Ishikawa (cell line): ENCODE data around the gene PWP1.

Experiments
- CEBPB ChIP-seq: IDR thresholded peaks from 2 replicates; pipeline ENCODE4 v1.6.1; 2012
- CREB1 ChIP-seq: IDR thresholded peaks from 2 replicates; pipeline ENCODE4 v1.6.1; 2012; ENCODE audit warnings: low read depth
- EGR1 ChIP-seq: IDR thresholded peaks from 2 replicates; pipeline ENCODE4 v1.6.1; 2012
- EP300 ChIP-seq: IDR thresholded peaks from 2 replicates; pipeline ENCODE4 v1.6.1; 2012; ENCODE audit warnings: borderline replicate concordance
- FOXM1 ChIP-seq: IDR thresholded peaks from 2 replicates; pipeline ENCODE4 v1.6.1; 2012; ENCODE audit warnings: low read depth, borderline replicate concordance
- NFIC ChIP-seq: IDR thresholded peaks from 2 replicates; pipeline ENCODE4 v1.6.1; 2012
- RAD21 ChIP-seq: IDR thresholded peaks from 2 replicates; pipeline ENCODE4 v1.6.1; 2012; ENCODE audit warnings: low read depth
- TAF1 ChIP-seq: IDR thresholded peaks from 2 replicates; pipeline ENCODE4 v1.6.1; 2012; ENCODE audit warnings: low read depth, mild to moderate bottlenecking
- TEAD4 ChIP-seq: IDR thresholded peaks from 2 replicates; pipeline ENCODE4 v1.6.1; 2012
- YY1 ChIP-seq: IDR thresholded peaks from 2 replicates; pipeline ENCODE4 v1.6.1; 2012; ENCODE audit warnings: low read depth
- ZBTB7A ChIP-seq: IDR thresholded peaks from 2 replicates; pipeline ENCODE4 v1.6.1; 2012; ENCODE audit warnings: low read depth
- TF ChIP-seq, protein P1 (sequence below): IDR thresholded peaks from 2 replicates; pipeline ENCODE4 v1.6.1; 2012; ENCODE audit warnings: low read depth, mild to moderate bottlenecking
- TF ChIP-seq, protein P2 (sequence below): IDR thresholded peaks from 2 replicates; pipeline ENCODE4 v1.6.1; 2012

DNA sequence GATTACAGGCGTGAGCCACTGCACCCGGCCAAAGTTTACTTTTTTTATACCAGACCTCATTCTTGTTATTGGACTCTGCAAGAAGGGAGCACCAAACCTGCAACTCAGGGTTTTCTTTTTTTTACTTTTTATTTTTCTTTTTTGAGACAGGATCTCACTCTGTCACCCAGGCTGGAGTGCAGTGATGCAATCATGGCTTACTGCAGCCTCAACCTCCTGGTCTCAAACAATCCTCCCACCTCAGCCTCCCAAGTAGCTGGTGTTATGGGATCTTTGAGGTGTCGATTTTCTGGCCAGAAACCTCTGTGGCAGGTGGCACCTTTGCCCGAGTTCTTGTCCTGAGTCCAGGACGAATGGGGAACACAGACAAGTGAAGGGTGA lies 4.2 kb upstream of the PWP1 start:
- TF ChIP-seq TAF1, result no peak
- TF ChIP-seq YY1, result no peak
- no peak for TF ChIP-seq EP300
- TF ChIP-seq, protein P1, sequence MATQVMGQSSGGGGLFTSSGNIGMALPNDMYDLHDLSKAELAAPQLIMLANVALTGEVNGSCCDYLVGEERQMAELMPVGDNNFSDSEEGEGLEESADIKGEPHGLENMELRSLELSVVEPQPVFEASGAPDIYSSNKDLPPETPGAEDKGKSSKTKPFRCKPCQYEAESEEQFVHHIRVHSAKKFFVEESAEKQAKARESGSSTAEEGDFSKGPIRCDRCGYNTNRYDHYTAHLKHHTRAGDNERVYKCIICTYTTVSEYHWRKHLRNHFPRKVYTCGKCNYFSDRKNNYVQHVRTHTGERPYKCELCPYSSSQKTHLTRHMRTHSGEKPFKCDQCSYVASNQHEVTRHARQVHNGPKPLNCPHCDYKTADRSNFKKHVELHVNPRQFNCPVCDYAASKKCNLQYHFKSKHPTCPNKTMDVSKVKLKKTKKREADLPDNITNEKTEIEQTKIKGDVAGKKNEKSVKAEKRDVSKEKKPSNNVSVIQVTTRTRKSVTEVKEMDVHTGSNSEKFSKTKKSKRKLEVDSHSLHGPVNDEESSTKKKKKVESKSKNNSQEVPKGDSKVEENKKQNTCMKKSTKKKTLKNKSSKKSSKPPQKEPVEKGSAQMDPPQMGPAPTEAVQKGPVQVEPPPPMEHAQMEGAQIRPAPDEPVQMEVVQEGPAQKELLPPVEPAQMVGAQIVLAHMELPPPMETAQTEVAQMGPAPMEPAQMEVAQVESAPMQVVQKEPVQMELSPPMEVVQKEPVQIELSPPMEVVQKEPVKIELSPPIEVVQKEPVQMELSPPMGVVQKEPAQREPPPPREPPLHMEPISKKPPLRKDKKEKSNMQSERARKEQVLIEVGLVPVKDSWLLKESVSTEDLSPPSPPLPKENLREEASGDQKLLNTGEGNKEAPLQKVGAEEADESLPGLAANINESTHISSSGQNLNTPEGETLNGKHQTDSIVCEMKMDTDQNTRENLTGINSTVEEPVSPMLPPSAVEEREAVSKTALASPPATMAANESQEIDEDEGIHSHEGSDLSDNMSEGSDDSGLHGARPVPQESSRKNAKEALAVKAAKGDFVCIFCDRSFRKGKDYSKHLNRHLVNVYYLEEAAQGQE, result no peak
- no peak for TF ChIP-seq RAD21
- TF ChIP-seq EGR1, result no peak
- no peak for TF ChIP-seq ZBTB7A
- TF ChIP-seq TEAD4, result no peak
- TF ChIP-seq FOXM1, result no peak
- TF ChIP-seq CREB1, result no peak
- TF ChIP-seq, protein P2, sequence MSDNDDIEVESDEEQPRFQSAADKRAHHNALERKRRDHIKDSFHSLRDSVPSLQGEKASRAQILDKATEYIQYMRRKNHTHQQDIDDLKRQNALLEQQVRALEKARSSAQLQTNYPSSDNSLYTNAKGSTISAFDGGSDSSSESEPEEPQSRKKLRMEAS, result no peak
- no peak for TF ChIP-seq NFIC
- no peak for TF ChIP-seq CEBPB
